ENCODE data around the gene GNAO1.

GRCh38 chr16:56277075-56277474 lies 85.8 kb downstream of the GNAO1 start:
- no peak for TF ChIP-seq POLR2A (IDR thresholded peaks at IDR 0.05)
- no peak for TF ChIP-seq CTCF (IDR thresholded peaks at IDR 0.05)
